H9 (cell line): ENCODE data around the gene CTRL. TPM values are rescaled to one million over a fixed set of nuclear protein-coding genes. Genes with fewer than 3 reads are reported as not detected.

Experiments
- DNase-seq: peaks from one replicate; pipeline ENCODE4 v3.0.0-alpha.2; 2017
- H2AFZ ChIP-seq: one replicate; pipeline ENCODE4 v1.6.1; 2013; ENCODE audit warnings: mild to moderate bottlenecking, low read length, control low read depth, moderate library complexity
- H2AK5ac ChIP-seq: 2 replicates; pipeline ENCODE4 v1.6.1; 2013; ENCODE audit warnings: low read length, control low read depth, mixed read lengths; ENCODE audit not compliant: insufficient read length
- H2BK120ac ChIP-seq: one replicate; pipeline ENCODE4 v1.6.1; 2013; ENCODE audit warnings: low read depth, mild to moderate bottlenecking, low read length, control low read depth, inconsistent platforms; ENCODE audit not compliant: poor library complexity, severe bottlenecking
- H2BK12ac ChIP-seq: 2 replicates; pipeline ENCODE4 v1.6.1; 2013; ENCODE audit warnings: low read length, control low read depth, mixed read lengths, low read depth; ENCODE audit not compliant: insufficient read length
- H2BK15ac ChIP-seq: 2 replicates; pipeline ENCODE4 v1.6.1; 2013; ENCODE audit warnings: low read depth, low read length, control low read depth
- H2BK20ac ChIP-seq: one replicate; pipeline ENCODE4 v1.6.1; 2013; ENCODE audit warnings: low read depth, mild to moderate bottlenecking, low read length, control low read depth, inconsistent platforms; ENCODE audit not compliant: poor library complexity, severe bottlenecking
- H2BK5ac ChIP-seq: 2 replicates; pipeline ENCODE4 v1.6.1; 2013; ENCODE audit warnings: low read length, control low read depth, mixed read lengths; ENCODE audit not compliant: insufficient read length
- H3K14ac ChIP-seq: 2 replicates; pipeline ENCODE4 v1.6.1; 2013; ENCODE audit warnings: low read length, control low read depth; ENCODE audit not compliant: insufficient read depth
- H3K18ac ChIP-seq: 2 replicates; pipeline ENCODE4 v1.6.1; 2013; ENCODE audit warnings: low read depth, mild to moderate bottlenecking, mixed read lengths, low read length, control low read depth; ENCODE audit not compliant: insufficient read length
- H3K23ac ChIP-seq: 2 replicates; pipeline ENCODE4 v1.6.1; 2013; ENCODE audit warnings: low read length, control low read depth, mixed read lengths, low read depth; ENCODE audit not compliant: insufficient read length
- H3K23me2 ChIP-seq: 2 replicates; pipeline ENCODE4 v1.6.1; 2013; ENCODE audit warnings: low read depth, mild to moderate bottlenecking, mixed read lengths, low read length, control low read depth; ENCODE audit not compliant: insufficient read length, poor library complexity, severe bottlenecking
- H3K27ac ChIP-seq: 2 replicates; pipeline ENCODE4 v1.5.1; 2013; ENCODE audit warnings: low read length, control low read depth, mixed read lengths, low read depth; ENCODE audit not compliant: insufficient read length
- H3K27me3 ChIP-seq: 2 replicates; pipeline ENCODE4 v1.6.1; 2013; ENCODE audit warnings: low read length, control low read depth, inconsistent platforms; ENCODE audit not compliant: insufficient read depth
- H3K4ac ChIP-seq: 2 replicates; pipeline ENCODE4 v1.6.1; 2013; ENCODE audit warnings: low read depth, mild to moderate bottlenecking, control low read depth, inconsistent platforms, low read length, moderate library complexity
- H3K4me1 ChIP-seq: 2 replicates; pipeline ENCODE4 v1.6.1; 2013; ENCODE audit warnings: low read length, control low read depth, inconsistent platforms; ENCODE audit not compliant: insufficient read depth
- H3K4me2 ChIP-seq: 2 replicates; pipeline ENCODE4 v1.6.1; 2013; ENCODE audit warnings: low read length, control low read depth, mixed read lengths; ENCODE audit not compliant: insufficient read length, insufficient read depth
- H3K56ac ChIP-seq: 2 replicates; pipeline ENCODE4 v1.6.1; 2013; ENCODE audit warnings: low read depth, mild to moderate bottlenecking, mixed read lengths, low read length, control low read depth; ENCODE audit not compliant: insufficient read length
- H3K79me1 ChIP-seq: 2 replicates; pipeline ENCODE4 v1.6.1; 2013; ENCODE audit warnings: low read depth, mild to moderate bottlenecking, moderate library complexity, low read length, control low read depth, inconsistent platforms; ENCODE audit not compliant: insufficient read depth, poor library complexity, severe bottlenecking
- H3K79me2 ChIP-seq: 2 replicates; pipeline ENCODE4 v1.6.1; 2013; ENCODE audit warnings: low read length, control low read depth, inconsistent platforms; ENCODE audit not compliant: insufficient read depth
- H3K9ac ChIP-seq: 2 replicates; pipeline ENCODE4 v1.6.1; 2013; ENCODE audit warnings: low read length, control low read depth, mixed read lengths; ENCODE audit not compliant: insufficient read length; ENCODE audit errors: extremely low read depth
- H3K9me3 ChIP-seq: one replicate; pipeline ENCODE4 v1.6.1; 2013; ENCODE audit warnings: low read depth, low read length, inconsistent platforms; ENCODE audit not compliant: control insufficient read depth
- H3T11ph ChIP-seq: one replicate; pipeline ENCODE4 v1.6.1; 2013; ENCODE audit warnings: mild to moderate bottlenecking, low read length, control low read depth, inconsistent platforms
- H4K20me1 ChIP-seq: one replicate; pipeline ENCODE4 v1.6.1; 2013; ENCODE audit not compliant: control insufficient read depth, insufficient read length, insufficient read depth
- H4K5ac ChIP-seq: 2 replicates; pipeline ENCODE4 v1.6.1; 2013; ENCODE audit warnings: low read depth, mild to moderate bottlenecking, mixed read lengths, low read length, control low read depth; ENCODE audit not compliant: insufficient read length
- H4K8ac ChIP-seq: replicated peaks from 2 replicates; pipeline ENCODE4 v1.6.1; 2013; ENCODE audit warnings: low read length, control low read depth, mixed read lengths, low read depth; ENCODE audit not compliant: insufficient read length
- H4K91ac ChIP-seq: 2 replicates; pipeline ENCODE4 v1.6.1; 2013; ENCODE audit warnings: low read depth, mild to moderate bottlenecking, moderate library complexity, mixed read lengths, low read length, control low read depth; ENCODE audit not compliant: insufficient read length
- H3K27ac Mint-ChIP-seq, 3 experiments: 2 replicates in 2 of 3; 3 replicates in 1 of 3; pipeline ENCODE4 v1.8.0; 2020 to 2021; ENCODE audit warnings: mixed read lengths in 3 of 3, mild to moderate bottlenecking in 1 of 3, moderate library complexity in 1 of 3
- H3K27me3 Mint-ChIP-seq: 2 replicates; pipeline ENCODE4 v1.8.0; 2021; ENCODE audit warnings: low read depth, mild to moderate bottlenecking, moderate library complexity, mixed read lengths
- H3K36me3 Mint-ChIP-seq, 3 experiments: 2 replicates in 2 of 3; 3 replicates in 1 of 3; pipeline ENCODE4 v1.8.0; 2020 to 2021; ENCODE audit warnings: low read depth in 3 of 3, mixed read lengths in 3 of 3; ENCODE audit not compliant: insufficient read depth in 1 of 3
- H3K4me1 Mint-ChIP-seq, 2 experiments: 2 replicates each; pipeline ENCODE4 v1.8.0; 2020; ENCODE audit warnings: mixed read lengths in 2 of 2
- H3K4me3 Mint-ChIP-seq, 2 experiments: 2 replicates in 1 of 2; 3 replicates in 1 of 2; pipeline ENCODE4 v1.8.0; 2020 to 2021; ENCODE audit warnings: mild to moderate bottlenecking in 2 of 2, mixed read lengths in 2 of 2, moderate library complexity in 1 of 2
- H3K9me3 Mint-ChIP-seq, 2 experiments: 2 replicates in 1 of 2; 3 replicates in 1 of 2; pipeline ENCODE4 v1.8.0; 2020; ENCODE audit warnings: mild to moderate bottlenecking in 2 of 2, mixed read lengths in 2 of 2, moderate library complexity in 1 of 2
- CTCF ChIP-seq: fragments of 200-600 bp; sonication (generic); conservative IDR thresholded peaks from 3 replicates; pipeline ENCODE4 v1.8.0; 2021; ENCODE audit warnings: antibody characterized with exemption, mild to moderate bottlenecking
- whole genome bisulfite sequencing: extraction: QIAGEN DNeasy Blood & Tissue Kit; methylation state at CpG from one replicate; pipeline ENCODE4 v1.1.7; 2013; ENCODE audit warnings: missing lambda C conversion rate, low lambda C conversion rate, mixed read lengths; ENCODE audit not compliant: insufficient read length; ENCODE audit errors: extremely low coverage; 5-methylcytosine and 5-hydroxymethylcytosine counted together
- total RNA-seq: library from RNA; stranded (reverse); gene quantifications from 2 replicates; pipeline ENCODE4 v1.2.1, GENCODE V29; 2021

Gene CTRL
- total RNA-seq, 1 experiment from 2014 or later = 2.7 TPM

DNA sequence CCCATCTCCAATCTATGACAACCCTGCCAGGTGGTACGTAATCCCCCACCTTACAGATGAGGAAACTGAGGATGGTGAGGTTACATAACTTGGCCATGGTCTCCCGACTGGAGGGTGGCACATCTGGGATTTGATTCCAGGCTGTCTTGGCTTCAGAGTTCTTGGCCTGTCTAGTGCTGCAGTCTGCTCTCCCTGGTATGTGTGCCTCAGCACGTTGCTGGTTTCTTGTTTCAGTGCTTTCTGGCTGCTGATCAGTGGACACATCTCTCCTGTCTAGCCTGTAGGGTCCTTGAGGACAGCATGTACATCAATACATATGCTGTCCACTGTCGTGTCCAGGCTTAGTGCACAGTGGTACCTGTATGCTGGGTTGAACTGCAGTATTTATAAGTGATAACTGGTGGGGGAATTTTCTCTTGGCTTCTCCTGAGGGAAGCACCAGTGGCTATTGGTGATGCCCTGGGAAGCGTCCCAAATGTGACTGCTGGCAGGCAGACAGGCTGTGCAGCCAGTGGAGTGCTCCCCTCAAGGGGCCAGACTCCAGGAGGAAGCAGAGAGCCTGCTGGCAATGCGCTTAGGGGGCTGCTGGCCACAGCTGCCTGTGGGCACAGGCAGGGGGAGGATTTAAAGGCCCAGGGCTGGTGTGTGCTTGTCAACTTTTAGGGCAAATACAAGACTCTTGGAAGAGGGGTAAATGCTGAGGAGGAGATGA is 14.4 kb downstream of the CTRL start:
- Histone ChIP-seq H3K79me1 (no peaks in the 10 kb centered on the region), H2AFZ (no peak overlapping the region), H3T11ph (no peak overlapping the region), H3K23me2 (no peaks in the 10 kb centered on the region), H3K23ac (no peak overlapping the region), H4K20me1 (no peaks in the 10 kb centered on the region), H2AK5ac (no peak overlapping the region), H2BK12ac (no peak overlapping the region), H2BK5ac (peak overlapping the region; percentile 32), H2BK15ac (no peak overlapping the region), H3K4ac (no peak overlapping the region), H3K18ac (no peak overlapping the region), H3K9ac (no peak overlapping the region), H2BK20ac (no peak overlapping the region), H4K8ac (no peak overlapping the region), H3K27me3 (no peaks in the 10 kb centered on the region), H4K91ac (no peak overlapping the region), H3K27ac (no peak overlapping the region), H2BK120ac (no peak overlapping the region), H3K14ac (no peak overlapping the region; the same call in 1 of the 2 replicates), H3K4me1 (peaks cover 7% of the 10 kb centered on the region; the same call in 1 of the 2 replicates), H3K4me2 (no peak overlapping the region), H3K79me2 (no peaks in the 10 kb centered on the region), H4K5ac (no peak overlapping the region), H3K56ac (no peak overlapping the region), H3K9me3 (no peaks in the 10 kb centered on the region)
- Mint-ChIP-seq H3K9me3 (no peaks in the 10 kb centered on the region), H3K4me3 (peak overlapping the region in 1 of 2 experiments; percentile 39; a peak in 1 of 5 replicates), H3K27me3 (no peaks in the 10 kb centered on the region; the same call in 1 of the 2 replicates), H3K27ac (peak overlapping the region; percentile 55 to 93 (median 79); a peak in 6 of 7 replicates), H3K4me1 (peaks cover 19 to 23% of the 10 kb centered on the region in 2 experiments), H3K36me3 (peaks cover 5 to 21% (median 8%) of the 10 kb centered on the region in 3 experiments; a peak in 5 of 7 replicates)
- WGBS = no CpG with 5 or more reads among the region's 6 CpGs
- no peak for DNase-seq
- TF ChIP-seq CTCF = no peak
